Endodermal cell (in vitro differentiated cells): Measurements from ENCODE around the gene HTR5A. TPM values are rescaled to one million over a fixed set of nuclear protein-coding genes. Genes with fewer than 3 reads are reported as not detected.

Experiments used
- DNase-seq: peaks from one replicate; pipeline ENCODE4 v3.0.0-alpha.2; 2017
- H3K27ac ChIP-seq: 2 replicates; pipeline ENCODE4 v1.5.1; 2013; ENCODE audit warnings: mild to moderate bottlenecking, low read depth, low read length, moderate library complexity
- H3K27me3 ChIP-seq: 2 replicates; pipeline ENCODE4 v1.6.1; 2013; ENCODE audit warnings: mild to moderate bottlenecking, low read length, moderate library complexity; ENCODE audit not compliant: insufficient read depth, control insufficient read depth, poor library complexity, severe bottlenecking
- H3K36me3 ChIP-seq: 2 replicates; pipeline ENCODE4 v1.7.0; 2013; ENCODE audit warnings: mild to moderate bottlenecking, low read length, moderate library complexity; ENCODE audit not compliant: control insufficient read depth, insufficient read depth
- H3K4me1 ChIP-seq: one replicate; pipeline ENCODE4 v1.7.0; 2013; ENCODE audit warnings: low read length; ENCODE audit not compliant: control insufficient read depth, insufficient read depth
- H3K4me3 ChIP-seq: 2 replicates; pipeline ENCODE4 v1.5.1; 2013; ENCODE audit warnings: mild to moderate bottlenecking, low read length, moderate library complexity
- H3K9ac ChIP-seq: 2 replicates; pipeline ENCODE4 v1.6.1; 2013; ENCODE audit warnings: mild to moderate bottlenecking, low read length, moderate library complexity; ENCODE audit not compliant: poor library complexity, severe bottlenecking; ENCODE audit errors: extremely low read depth
- H3K9me3 ChIP-seq: 2 replicates; pipeline ENCODE4 v1.6.1; 2013; ENCODE audit warnings: mild to moderate bottlenecking, low read length, moderate library complexity; ENCODE audit not compliant: control insufficient read depth
- H3K27ac Mint-ChIP-seq: 2 replicates; pipeline ENCODE4 v1.8.0; 2020; ENCODE audit warnings: mixed read lengths
- H3K27me3 Mint-ChIP-seq: 2 replicates; pipeline ENCODE4 v1.8.0; 2021; ENCODE audit warnings: mild to moderate bottlenecking, mixed read lengths; ENCODE audit not compliant: insufficient read depth
- H3K36me3 Mint-ChIP-seq: 2 replicates; pipeline ENCODE4 v1.8.0; 2020; ENCODE audit warnings: low read depth, mixed read lengths
- H3K4me1 Mint-ChIP-seq: 2 replicates; pipeline ENCODE4 v1.8.0; 2020; ENCODE audit warnings: mixed read lengths
- H3K4me3 Mint-ChIP-seq: 2 replicates; pipeline ENCODE4 v1.8.0; 2020; ENCODE audit warnings: mild to moderate bottlenecking, moderate library complexity, mixed read lengths
- H3K9me3 Mint-ChIP-seq: 2 replicates; pipeline ENCODE4 v1.8.0; 2020; ENCODE audit warnings: mild to moderate bottlenecking, mixed read lengths
- WGBS, 2 experiments: methylation state at CpG; one replicate each; pipeline versions ENCODE4 v1.1.5 to v1.1.7; 2013; ENCODE audit warnings: missing lambda C conversion rate in 2 of 2, mixed read lengths in 1 of 2; ENCODE audit not compliant: insufficient coverage in 1 of 2, insufficient read length in 1 of 2; 5-methylcytosine and 5-hydroxymethylcytosine counted together
- total RNA-seq, 2 donors: library from RNA; stranded (reverse); fragmentation: NEBNext Ultra II Directional in 1 of 2; extraction: Animal tissue kit (Norgen Biotek cat#: 25700) in 1 of 2; gene quantifications; 2 replicates in 1 of 2; 3 replicates in 1 of 2; pipeline ENCODE4 v1.2.1, GENCODE V29; 2021
- TF ChIP-seq, protein P1 (sequence below): fragments of 200-600 bp; sonication (generic); conservative IDR thresholded peaks from 2 replicates; pipeline ENCODE4 v1.5.0; 2021; ENCODE audit warnings: antibody characterized with exemption, mild to moderate bottlenecking

HTR5A gene
- total RNA-seq, 2 donors from 2014 or later, result 0.11 to 0.46 TPM

DNA sequence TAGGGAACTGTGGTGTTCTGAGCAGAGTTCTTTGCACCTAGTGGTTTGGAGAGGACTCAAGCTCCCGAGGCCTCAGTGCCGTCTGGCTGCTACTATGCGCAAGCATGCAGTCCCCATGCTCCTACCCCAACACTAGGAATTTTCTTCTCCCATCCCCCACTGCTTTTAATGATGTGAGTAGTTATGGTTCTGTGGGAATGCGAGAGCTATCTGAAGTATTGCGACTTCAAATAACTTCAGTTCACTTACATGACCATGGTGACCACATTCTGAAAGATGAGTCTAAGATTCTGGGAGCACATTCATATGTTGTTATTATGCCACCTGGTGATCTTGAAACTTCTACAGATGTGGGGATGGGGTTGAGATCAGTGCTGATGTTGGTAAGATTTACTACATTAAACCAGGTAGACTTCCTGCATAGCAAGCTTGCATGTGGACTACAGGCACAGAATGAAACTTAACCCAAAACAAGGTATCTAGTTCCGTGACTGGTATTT lies 24.6 kb downstream of the HTR5A start:
- TF ChIP-seq, protein P1, sequence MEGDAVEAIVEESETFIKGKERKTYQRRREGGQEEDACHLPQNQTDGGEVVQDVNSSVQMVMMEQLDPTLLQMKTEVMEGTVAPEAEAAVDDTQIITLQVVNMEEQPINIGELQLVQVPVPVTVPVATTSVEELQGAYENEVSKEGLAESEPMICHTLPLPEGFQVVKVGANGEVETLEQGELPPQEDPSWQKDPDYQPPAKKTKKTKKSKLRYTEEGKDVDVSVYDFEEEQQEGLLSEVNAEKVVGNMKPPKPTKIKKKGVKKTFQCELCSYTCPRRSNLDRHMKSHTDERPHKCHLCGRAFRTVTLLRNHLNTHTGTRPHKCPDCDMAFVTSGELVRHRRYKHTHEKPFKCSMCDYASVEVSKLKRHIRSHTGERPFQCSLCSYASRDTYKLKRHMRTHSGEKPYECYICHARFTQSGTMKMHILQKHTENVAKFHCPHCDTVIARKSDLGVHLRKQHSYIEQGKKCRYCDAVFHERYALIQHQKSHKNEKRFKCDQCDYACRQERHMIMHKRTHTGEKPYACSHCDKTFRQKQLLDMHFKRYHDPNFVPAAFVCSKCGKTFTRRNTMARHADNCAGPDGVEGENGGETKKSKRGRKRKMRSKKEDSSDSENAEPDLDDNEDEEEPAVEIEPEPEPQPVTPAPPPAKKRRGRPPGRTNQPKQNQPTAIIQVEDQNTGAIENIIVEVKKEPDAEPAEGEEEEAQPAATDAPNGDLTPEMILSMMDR, result no peak
- Histone ChIP-seq H3K9ac (no peak overlapping the region), H3K36me3 (no peaks in the 10 kb centered on the region), H3K27me3 (no peaks in the 10 kb centered on the region), H3K9me3 (peaks cover 15% of the 10 kb centered on the region), H3K4me3 (no peak overlapping the region), H3K27ac (no peak overlapping the region), H3K4me1 (no peaks in the 10 kb centered on the region)
- Mint-ChIP-seq H3K4me1 (peaks cover 12% of the 10 kb centered on the region), H3K27ac (no peak overlapping the region), H3K36me3 (no peaks in the 10 kb centered on the region), H3K4me3 (no peak overlapping the region), H3K27me3 (peaks cover 11% of the 10 kb centered on the region), H3K9me3 (peaks cover 26% of the 10 kb centered on the region)
- DNase-seq, result no peak
- 64 to 65% methylated on average over 3 of the region's 6 CpGs for WGBS, 2 experiments

DNA sequence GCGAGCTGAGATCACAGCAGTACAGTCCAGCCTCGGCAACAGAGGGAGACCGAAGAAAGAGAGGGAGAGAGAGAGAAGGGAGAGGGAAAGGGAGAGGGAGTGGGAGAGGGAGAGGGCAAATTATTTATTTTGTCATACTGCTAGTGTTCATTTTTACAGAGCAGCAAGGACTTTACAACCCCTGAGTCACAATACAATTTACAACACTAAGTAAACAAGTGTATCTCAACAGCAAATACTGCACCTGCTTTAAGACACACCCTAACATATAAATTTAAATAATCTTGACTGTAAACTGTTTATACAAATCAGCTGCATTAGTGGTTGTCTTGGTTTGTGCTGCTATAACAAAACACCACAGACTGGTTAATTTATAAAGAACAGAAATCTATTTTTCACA lies 27.2 kb downstream of the HTR5A start:
- Mint-ChIP-seq H3K27me3 (peaks cover 15% of the 10 kb centered on the region), H3K4me3 (no peak overlapping the region), H3K9me3 (peaks cover 26% of the 10 kb centered on the region), H3K27ac (no peak overlapping the region), H3K36me3 (no peaks in the 10 kb centered on the region), H3K4me1 (peaks cover 6% of the 10 kb centered on the region)
- Histone ChIP-seq H3K36me3 (no peaks in the 10 kb centered on the region), H3K4me1 (no peaks in the 10 kb centered on the region), H3K9ac (no peak overlapping the region), H3K9me3 (peaks cover 15% of the 10 kb centered on the region), H3K27ac (no peak overlapping the region), H3K27me3 (no peaks in the 10 kb centered on the region), H3K4me3 (peak overlapping the region; percentile 29)
- DNase-seq, result no peak
- WGBS, 2 experiments, result 79% methylated on average over 3 of the region's 3 CpGs; no CpG with 5 or more reads in 1 of the 2 experiments
- TF ChIP-seq, protein P1, result no peak

DNA sequence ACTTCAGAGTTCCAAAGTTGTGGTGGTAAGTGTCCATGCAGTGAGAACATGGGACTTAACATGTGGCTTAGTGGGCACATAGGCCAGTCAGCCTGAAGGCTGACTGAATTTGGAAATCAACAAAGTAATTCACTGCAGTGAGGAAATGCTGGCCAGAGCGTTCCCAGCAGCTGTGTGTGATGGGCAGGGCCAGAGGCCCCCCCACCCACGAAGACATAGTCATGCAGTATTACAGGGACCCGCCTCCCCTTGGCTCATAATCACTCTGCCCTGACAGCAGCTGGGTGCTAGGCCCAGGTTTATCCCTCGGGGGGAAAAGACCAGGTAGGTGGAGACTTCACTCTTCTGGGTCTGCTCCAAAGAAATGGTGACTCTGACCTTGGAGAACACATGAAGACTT lies 33.7 kb downstream of the HTR5A start:
- DNase-seq, result no peak
- Histone ChIP-seq H3K9me3 (no peaks in the 10 kb centered on the region), H3K27me3 (no peaks in the 10 kb centered on the region), H3K9ac (no peak overlapping the region), H3K36me3 (no peaks in the 10 kb centered on the region), H3K4me1 (peaks cover 16% of the 10 kb centered on the region), H3K27ac (no peak overlapping the region), H3K4me3 (no peak overlapping the region)
- no peak overlapping the region for H3K27ac Mint-ChIP-seq
- H3K4me3 Mint-ChIP-seq, result no peak overlapping the region
- H3K9me3 Mint-ChIP-seq, result no peaks in the 10 kb centered on the region
- 80 to 86% methylated on average over 3 to 4 of the region's 4 CpGs for WGBS, 2 experiments
- H3K27me3 Mint-ChIP-seq, result peaks cover 12% of the 10 kb centered on the region
- TF ChIP-seq, protein P1, result no peak
- peaks cover 28% of the 10 kb centered on the region for H3K4me1 Mint-ChIP-seq
- H3K36me3 Mint-ChIP-seq, result no peaks in the 10 kb centered on the region
